Stimulated activated CD8-positive, alpha-beta memory T cell treated with anti-CD3 and anti-CD28 coated beads, Interleukin-4, amount 100 ng/mL, for 48 hours (primary cell): Measurements from ENCODE around the gene PRLR.
"Not testable (repeated sequence)": the region's sequence is repeated elsewhere in the genome, so short reads cannot be mapped to it uniquely, and the experiment has no call there.

Source experiments
- DNase-seq: peaks from one replicate; pipeline ENCODE4 v3.0.0-alpha.2; 2020

Gene PRLR

GRCh38 chr5:35194635-35195471 lies 35.4 kb downstream of the PRLR start:
- no peak for DNase-seq

GRCh38 chr5:35192506-35192905 lies 37.8 kb downstream of the PRLR start:
- DNase-seq, result no peak

- DNase-seq, result not testable (repeated sequence)
Observed at GRCh38 chr5:35189801-35190200, 40.5 kb downstream of the PRLR start.

GRCh38 chr5:35188031-35188457 lies 42.2 kb downstream of the PRLR start:
- DNase-seq, result no peak

- not testable (repeated sequence) for DNase-seq
Observed at GRCh38 chr5:35187621-35188020, 42.7 kb downstream of the PRLR start.

- DNase-seq, result no peak
Observed at GRCh38 chr5:35186749-35187148, 43.5 kb downstream of the PRLR start.

- no peak for DNase-seq
Observed at GRCh38 chr5:35185518-35185917, 44.8 kb downstream of the PRLR start.

- no peak for DNase-seq
Observed at GRCh38 chr5:35183556-35183955, 46.7 kb downstream of the PRLR start.

GRCh38 chr5:35182910-35183535 lies 47.3 kb downstream of the PRLR start:
- peak; percentile 50 for DNase-seq

- no peak for DNase-seq
Observed at GRCh38 chr5:35182486-35182885, 47.8 kb downstream of the PRLR start.

- no peak for DNase-seq
Observed at GRCh38 chr5:35180046-35180445, 50.2 kb downstream of the PRLR start.

GRCh38 chr5:35177783-35178182 lies 52.5 kb downstream of the PRLR start:
- no peak for DNase-seq

GRCh38 chr5:35172533-35172932 lies 57.8 kb downstream of the PRLR start:
- no peak for DNase-seq

GRCh38 chr5:35171991-35172390 lies 58.3 kb downstream of the PRLR start:
- no peak for DNase-seq

- no peak for DNase-seq
Observed at GRCh38 chr5:35171078-35171477, 59.2 kb downstream of the PRLR start.

- no peak for DNase-seq
Observed at GRCh38 chr5:35166043-35166442, 64.2 kb downstream of the PRLR start.

- DNase-seq, result no peak
Observed at GRCh38 chr5:35164860-35165542, 65.3 kb downstream of the PRLR start.

GRCh38 chr5:35163710-35164033 lies 66.6 kb downstream of the PRLR start:
- DNase-seq, result no peak

GRCh38 chr5:35162848-35163709 lies 67.2 kb downstream of the PRLR start:
- no peak for DNase-seq

GRCh38 chr5:35161652-35162273 lies 68.5 kb downstream of the PRLR start:
- no peak for DNase-seq

GRCh38 chr5:35160486-35161116 lies 69.7 kb downstream of the PRLR start:
- no peak for DNase-seq

GRCh38 chr5:35159370-35159742 lies 70.9 kb downstream of the PRLR start:
- no peak for DNase-seq
